Natural killer cell (primary cell): Measurements from ENCODE around the gene RARS1. TPM values are rescaled to one million over a fixed set of nuclear protein-coding genes. Genes with fewer than 3 reads are reported as not detected.

ENCODE experiments used
- ATAC-seq, 3 donors: fragments of 150-1000 bp in 2 of 3; fragments of 200-7000 bp in 1 of 3; cut with Tn5 transposase; 1 replicate in 1 of 3; 2 replicates in 2 of 3; pipeline ENCODE4 v1.10.0; 2021; ENCODE audit warnings: mild to moderate bottlenecking in 2 of 3, moderate library complexity in 2 of 3
- DNase-seq, 2 donors: peaks; one replicate each; pipeline versions ENCODE4 v3.0.0 to v3.0.0-alpha.2; 2013 to 2021; ENCODE audit warnings: mixed read lengths in 1 of 2
- H3K27ac ChIP-seq: one replicate; pipeline ENCODE4 v1.5.1; 2013; ENCODE audit warnings: mild to moderate bottlenecking, low read length
- H3K27me3 ChIP-seq: one replicate; pipeline ENCODE4 v1.6.1; 2013; ENCODE audit warnings: low read length; ENCODE audit not compliant: control insufficient read depth, insufficient read depth
- H3K36me3 ChIP-seq: one replicate; pipeline ENCODE4 v1.6.1; 2013; ENCODE audit warnings: low read length; ENCODE audit not compliant: control insufficient read depth, insufficient read depth
- H3K4me1 ChIP-seq: one replicate; pipeline ENCODE4 v1.6.1; 2013; ENCODE audit warnings: low read length; ENCODE audit not compliant: control insufficient read depth, insufficient read depth
- H3K4me3 ChIP-seq: one replicate; pipeline ENCODE4 v1.5.1; 2013; ENCODE audit warnings: low read length
- H3K9me3 ChIP-seq: one replicate; pipeline ENCODE4 v1.6.1; 2013; ENCODE audit warnings: low read length; ENCODE audit not compliant: control insufficient read depth, insufficient read depth
- H3K27ac Mint-ChIP-seq, 2 donors: one replicate each; pipeline ENCODE4 v1.8.0; 2022; ENCODE audit warnings: mild to moderate bottlenecking in 2 of 2, mixed read lengths in 2 of 2, moderate library complexity in 1 of 2
- H3K27me3 Mint-ChIP-seq, 2 donors: one replicate each; pipeline ENCODE4 v1.8.0; 2022; ENCODE audit warnings: low read depth in 2 of 2, mixed read lengths in 2 of 2
- H3K36me3 Mint-ChIP-seq: one replicate; pipeline ENCODE4 v1.8.0; 2022; ENCODE audit warnings: mixed read lengths
- H3K4me1 Mint-ChIP-seq, 2 donors: one replicate each; pipeline ENCODE4 v1.8.0; 2022; ENCODE audit warnings: mixed read lengths in 2 of 2
- H3K4me3 Mint-ChIP-seq: one replicate; pipeline ENCODE4 v1.8.0; 2022; ENCODE audit warnings: mild to moderate bottlenecking, moderate library complexity, mixed read lengths
- H3K9me3 Mint-ChIP-seq, 2 donors: one replicate each; pipeline ENCODE4 v1.8.0; 2022; ENCODE audit warnings: mixed read lengths in 2 of 2
- CTCF ChIP-seq: fragments of 200-600 bp; IDR thresholded peaks from one replicate; pipeline ENCODE4 v1.8.0; 2022; ENCODE audit warnings: antibody characterized with exemption
- WGBS: methylation state at CpG from one replicate; pipeline ENCODE4 v1.1.7; 2013; ENCODE audit warnings: missing lambda C conversion rate; ENCODE audit not compliant: insufficient coverage; 5-methylcytosine and 5-hydroxymethylcytosine counted together
- intact Hi-C: fragments of 100-400 bp; cut with micrococcal nuclease; formaldehyde crosslinking; loops from one replicate; pipeline ENCODE4 v1.14.2; 2022
- total RNA-seq, 4 donors: library from RNA; stranded (reverse); fragments of 120-200 nt in 1 of 4; gene quantifications; one replicate each; pipeline versions ENCODE4 v1.2.3 to v1.2.4, GENCODE V29; 2013 to 2022

The RARS1 gene
- total RNA-seq, 3 donors from 2014 or later (not counting 1 experiment from before 2014, with no cell fraction given): 51.0 to 53.2 (median 52.5) TPM

- H3K9me3 ChIP-seq: no peaks in the 10 kb centered on the region
- no peak for TF ChIP-seq CTCF
- no peaks in the 10 kb centered on the region for H3K4me1 ChIP-seq
- H3K36me3 ChIP-seq: no peaks in the 10 kb centered on the region
- ATAC-seq (no peak), DNase-seq (no peak)
- 82% methylated on average over 5 of the region's 5 CpGs for WGBS
- H3K27me3 ChIP-seq: no peaks in the 10 kb centered on the region
- Mint-ChIP-seq H3K9me3 (no peaks in the 10 kb centered on the region), H3K4me1 (no peaks in the 10 kb centered on the region), H3K36me3 (no peaks in the 10 kb centered on the region), H3K4me3 (no peak overlapping the region), H3K27me3 (peaks cover 2 to 27% of the 10 kb centered on the region in 2 donors), H3K27ac (no peak overlapping the region)
- no peak overlapping the region for H3K4me3 ChIP-seq
- no peak overlapping the region for H3K27ac ChIP-seq
- intact Hi-C loops: no loop called here
These were observed 13.9 kb upstream of the RARS1 start for GRCh38 chr5:168472329-168472728.

- H3K9me3 ChIP-seq: no peaks in the 10 kb centered on the region
- H3K27me3 Mint-ChIP-seq: peaks cover 16 to 22% of the 10 kb centered on the region in 2 donors
- no peaks in the 10 kb centered on the region for H3K9me3 Mint-ChIP-seq
- no peaks in the 10 kb centered on the region for H3K4me1 ChIP-seq
- H3K4me3 Mint-ChIP-seq: no peak overlapping the region
- H3K4me3 ChIP-seq: no peak overlapping the region
- 73% methylated on average over 1 of the region's 1 CpG for WGBS
- ATAC-seq (no peak), DNase-seq (no peak)
- H3K27ac ChIP-seq: no peak overlapping the region
- intact Hi-C loops: no loop called here
- H3K27me3 ChIP-seq: no peaks in the 10 kb centered on the region
- H3K27ac Mint-ChIP-seq: no peak overlapping the region
- H3K36me3 Mint-ChIP-seq: no peaks in the 10 kb centered on the region
- no peaks in the 10 kb centered on the region for H3K4me1 Mint-ChIP-seq
- no peak for TF ChIP-seq CTCF
- H3K36me3 ChIP-seq: no peaks in the 10 kb centered on the region
These were observed 12.0 kb upstream of the RARS1 start for GRCh38 chr5:168474319-168474718.

DNA sequence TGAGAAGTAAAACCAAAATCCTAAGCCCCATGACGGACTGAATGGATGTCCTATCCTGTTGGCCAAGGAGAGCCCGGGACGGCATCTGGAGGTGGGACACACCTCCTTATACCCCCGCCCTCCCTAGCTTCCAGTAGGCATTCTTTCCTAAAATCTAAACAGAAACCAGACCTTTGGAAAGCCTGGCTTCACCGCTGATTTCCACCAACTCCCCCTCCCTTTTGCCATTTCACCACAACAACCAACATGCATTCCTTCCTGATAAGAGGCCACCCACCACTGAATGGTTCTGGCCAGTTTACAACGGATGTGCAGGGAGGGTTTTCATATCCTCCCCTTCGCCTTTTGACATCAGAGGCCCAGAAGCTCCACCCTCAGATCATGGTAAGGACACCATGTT lies 9.2 kb upstream of the RARS1 start:
- H3K9me3 ChIP-seq: no peaks in the 10 kb centered on the region
- Mint-ChIP-seq H3K27me3 (peaks cover 14 to 15% of the 10 kb centered on the region in 2 donors), H3K36me3 (no peaks in the 10 kb centered on the region), H3K27ac (no peak overlapping the region), H3K4me3 (no peak overlapping the region), H3K9me3 (no peaks in the 10 kb centered on the region), H3K4me1 (no peaks in the 10 kb centered on the region)
- no peaks in the 10 kb centered on the region for H3K4me1 ChIP-seq
- 55% methylated on average over 7 of the region's 7 CpGs for WGBS
- TF ChIP-seq CTCF: no peak
- H3K27me3 ChIP-seq: no peaks in the 10 kb centered on the region
- no peak overlapping the region for H3K27ac ChIP-seq
- intact Hi-C loops: no loop called here
- ATAC-seq: no peak
- H3K36me3 ChIP-seq: no peaks in the 10 kb centered on the region
- H3K4me3 ChIP-seq: no peak overlapping the region
- no peak for DNase-seq

- no peak for DNase-seq
- no peaks in the 10 kb centered on the region for H3K4me1 Mint-ChIP-seq
- H3K4me1 ChIP-seq: no peaks in the 10 kb centered on the region
- H3K36me3 ChIP-seq: no peaks in the 10 kb centered on the region
- TF ChIP-seq CTCF: no peak
- H3K27me3 ChIP-seq: no peaks in the 10 kb centered on the region
- no peaks in the 10 kb centered on the region for H3K36me3 Mint-ChIP-seq
- 93% methylated on average over 3 of the region's 3 CpGs for WGBS
- ATAC-seq: no peak
- H3K9me3 Mint-ChIP-seq: no peaks in the 10 kb centered on the region
- H3K4me3 ChIP-seq: no peak overlapping the region
- H3K27ac Mint-ChIP-seq: no peak overlapping the region
- peaks cover 0 to 14% of the 10 kb centered on the region in 2 donors for H3K27me3 Mint-ChIP-seq
- intact Hi-C loops: no loop called here
- no peaks in the 10 kb centered on the region for H3K9me3 ChIP-seq
- no peak overlapping the region for H3K27ac ChIP-seq
- H3K4me3 Mint-ChIP-seq: no peak overlapping the region
These were observed 7.1 kb upstream of the RARS1 start for GRCh38 chr5:168479166-168479565.
